Panc1 (cell line): Measurements from ENCODE around the gene ERG28. TPM values are rescaled to one million over a fixed set of nuclear protein-coding genes. Genes with fewer than 3 reads are reported as not detected.

Source experiments
- ATAC-seq: fragments of 200-7000 bp; cut with Tn5 transposase; 2 replicates; pipeline ENCODE4 v1.9.1; 2020; ENCODE audit warnings: mild to moderate bottlenecking, moderate library complexity
- BruUV-seq: library from RNA; stranded (reverse); fragments of 400-500 nt; replicated peaks from 2 replicates; lab custom pipeline; 2021; lab: Mats Ljungman, UMichigan
- CTCF ChIA-PET: fragments of 300-600 bp; sonication (Branson Sonifier 250); formaldehyde crosslinking; loops from one replicate; lab custom pipeline; 2022; ENCODE audit warnings: antibody characterized with exemption; lab: Charles Lee
- POLR2A ChIA-PET: fragments of 300-600 bp; sonication (Branson Sonifier 250); formaldehyde crosslinking; loops from one replicate; lab custom pipeline; 2022; ENCODE audit warnings: antibody characterized with exemption; lab: Charles Lee
- DNase-seq: peaks from one replicate; pipeline ENCODE4 v3.0.0-alpha.2; 2010; ENCODE audit warnings: low read depth, low spot score
- H3K27ac ChIP-seq: 2 replicates; pipeline ENCODE4 v1.5.1; 2011; ENCODE audit warnings: mild to moderate bottlenecking, low read length, inconsistent platforms
- H3K27me3 ChIP-seq: fragments of 200-500 bp; sonication (Bioruptor generic); 2 replicates; pipeline ENCODE4 v1.6.0; 2014; ENCODE audit warnings: low read length, inconsistent platforms; ENCODE audit not compliant: control insufficient read depth, insufficient read depth
- H3K36me3 ChIP-seq: fragments of 200-500 bp; sonication (Bioruptor generic); 2 replicates; pipeline ENCODE4 v1.5.1; 2014; ENCODE audit warnings: inconsistent platforms, mild to moderate bottlenecking, low read length, moderate library complexity; ENCODE audit not compliant: control insufficient read depth, insufficient read depth
- H3K4me1 ChIP-seq: 2 replicates; pipeline ENCODE4 v1.5.1; 2011; ENCODE audit warnings: inconsistent platforms, mild to moderate bottlenecking, low read length, moderate library complexity; ENCODE audit not compliant: control insufficient read depth, insufficient read depth
- H3K4me3 ChIP-seq, 2 experiments: 2 replicates each; pipeline ENCODE4 v1.5.1; 2011 to 2012; ENCODE audit warnings: low read depth in 2 of 2, low read length in 2 of 2, mild to moderate bottlenecking in 2 of 2, inconsistent platforms in 1 of 2, moderate library complexity in 1 of 2
- H3K9me3 ChIP-seq: fragments of 200-500 bp; sonication (Bioruptor generic); 2 replicates; pipeline ENCODE4 v1.5.1; 2014; ENCODE audit warnings: low read depth, mild to moderate bottlenecking, inconsistent platforms, low read length, moderate library complexity; ENCODE audit not compliant: control insufficient read depth, insufficient read depth
- CTCF ChIP-seq: fragments of 450-650 bp; IDR thresholded peaks from 2 replicates; pipeline ENCODE4 v1.5.1; 2017; ENCODE audit warnings: mild to moderate bottlenecking
- POLR2AphosphoS5 ChIP-seq: IDR thresholded peaks from 2 replicates; pipeline ENCODE4 v1.6.1; 2012; ENCODE audit warnings: mild to moderate bottlenecking, low read depth, low read length, moderate library complexity
- REST ChIP-seq, 2 experiments: IDR thresholded peaks; 2 replicates each; pipeline ENCODE4 v1.6.1; 2011 to 2012; ENCODE audit warnings: low read depth in 2 of 2, control low read depth in 1 of 2, low read length in 1 of 2, mild to moderate bottlenecking in 1 of 2, moderate library complexity in 1 of 2; ENCODE audit not compliant: insufficient read depth in 1 of 2
- SIN3A ChIP-seq: IDR thresholded peaks from 2 replicates; pipeline ENCODE4 v1.6.1; 2012; ENCODE audit warnings: low read depth, mild to moderate bottlenecking, low read length, moderate library complexity, borderline replicate concordance; ENCODE audit not compliant: insufficient read depth
- TCF7L2 ChIP-seq: IDR thresholded peaks from 2 replicates; pipeline ENCODE4 v1.6.1; 2011; ENCODE audit warnings: mild to moderate bottlenecking, low read depth, low read length, inconsistent platforms
- in situ Hi-C: cut with HindIII; loops from 2 replicates; pipeline ENCODE4 v1.10.0; 2016; ENCODE audit warnings: low sequenced_read_pairs, low pct_unique_long_range_greater_than_20kb
- intact Hi-C: fragments of 100-400 bp; cut with micrococcal nuclease; formaldehyde crosslinking; loops from one replicate; pipeline ENCODE4 v1.10.0; 2022; ENCODE audit not compliant: unreplicated experiment
- total RNA-seq: library from RNA; stranded (reverse); gene quantifications from one replicate; pipeline ENCODE4 v1.2.1, GENCODE V29; 2021; ENCODE audit not compliant: unreplicated experiment

ERG28 gene
- total RNA-seq, 1 experiment from 2014 or later = 23.1 TPM

GRCh38 chr14:75631453-75631831 is 29.2 kb downstream of the ERG28 start:
- CTCF ChIA-PET = no interaction called here
- POLR2A ChIA-PET = no interaction called here
- Histone ChIP-seq H3K4me3 (no peak overlapping the region), H3K27ac (no peak overlapping the region), H3K9me3 (no peaks in the 10 kb centered on the region), H3K4me1 (no peaks in the 10 kb centered on the region), H3K36me3 (no peaks in the 10 kb centered on the region), H3K27me3 (no peaks in the 10 kb centered on the region)
- in situ Hi-C loops (no loop called here), intact Hi-C loops (no loop called here)
- DNase-seq (no peak), ATAC-seq (no peak)
- no peak for TF ChIP-seq CTCF
- no TSS peak for BruUV-seq

- ATAC-seq = no peak
- BruUV-seq = no TSS peak
- no peaks in the 10 kb centered on the region for H3K4me1 ChIP-seq
- ChIA-PET CTCF (no interaction called here), POLR2A (no interaction called here)
- no peaks in the 10 kb centered on the region for H3K9me3 ChIP-seq
- H3K27ac ChIP-seq = no peak overlapping the region
- TF ChIP-seq TCF7L2 (no peak), SIN3A (no peak), POLR2AphosphoS5 (no peak), REST (IDR thresholded peaks at IDR 0.05; ENCODE audit: insufficient read depth in 1 of 2, low read depth in 2 of 2, low read length in 1 of 2) (no peak), CTCF (no peak)
- intact Hi-C loops = no loop called here
- no peaks in the 10 kb centered on the region for H3K36me3 ChIP-seq
- H3K27me3 ChIP-seq = no peaks in the 10 kb centered on the region
- H3K4me3 ChIP-seq = no peak overlapping the region
- DNase-seq = no peak
- in situ Hi-C loops = no loop called here
Observed at GRCh38 chr14:75630695-75631452, 29.8 kb downstream of the ERG28 start.
